Loucy (cell line): ENCODE results near the gene CHN2.

Experiments
- CTCF ChIP-seq: fragments of 200-600 bp; sonication (generic); conservative IDR thresholded peaks from 2 replicates; pipeline ENCODE4 v1.5.1; 2014; ENCODE audit warnings: mild to moderate bottlenecking, antibody characterized with exemption, low read length
- EZH2phosphoT487 ChIP-seq: fragments of 200-600 bp; IDR thresholded peaks from 2 replicates; pipeline ENCODE4 v1.6.1; 2018; ENCODE audit warnings: antibody characterized with exemption, mild to moderate bottlenecking, moderate library complexity, borderline replicate concordance

- TF ChIP-seq CTCF, result no peak
- TF ChIP-seq EZH2phosphoT487, result no peak
These were observed 40.5 kb upstream of the CHN2 start for GRCh38 chr7:29154076-29154475.
